OCI-LY3 (cell line): Measurements from ENCODE around the gene KCNC4.

Experiments used
- EZH2phosphoT487 ChIP-seq: fragments of 200-600 bp; shearing (Covaris generic); IDR thresholded peaks from 2 replicates; pipeline ENCODE4 v1.6.1; 2018; ENCODE audit warnings: antibody characterized with exemption, mixed run types, low read depth
- TF ChIP-seq, protein P1 (sequence below): fragments of 200-600, 300-600 bp; sonication (generic); IDR thresholded peaks from 2 replicates; pipeline ENCODE4 v1.5.1; 2014; ENCODE audit warnings: antibody characterized with exemption, low read length, low read depth

GRCh38 chr1:110177775-110178174 lies 32.3 kb upstream of the KCNC4 start:
- TF ChIP-seq, protein P1, sequence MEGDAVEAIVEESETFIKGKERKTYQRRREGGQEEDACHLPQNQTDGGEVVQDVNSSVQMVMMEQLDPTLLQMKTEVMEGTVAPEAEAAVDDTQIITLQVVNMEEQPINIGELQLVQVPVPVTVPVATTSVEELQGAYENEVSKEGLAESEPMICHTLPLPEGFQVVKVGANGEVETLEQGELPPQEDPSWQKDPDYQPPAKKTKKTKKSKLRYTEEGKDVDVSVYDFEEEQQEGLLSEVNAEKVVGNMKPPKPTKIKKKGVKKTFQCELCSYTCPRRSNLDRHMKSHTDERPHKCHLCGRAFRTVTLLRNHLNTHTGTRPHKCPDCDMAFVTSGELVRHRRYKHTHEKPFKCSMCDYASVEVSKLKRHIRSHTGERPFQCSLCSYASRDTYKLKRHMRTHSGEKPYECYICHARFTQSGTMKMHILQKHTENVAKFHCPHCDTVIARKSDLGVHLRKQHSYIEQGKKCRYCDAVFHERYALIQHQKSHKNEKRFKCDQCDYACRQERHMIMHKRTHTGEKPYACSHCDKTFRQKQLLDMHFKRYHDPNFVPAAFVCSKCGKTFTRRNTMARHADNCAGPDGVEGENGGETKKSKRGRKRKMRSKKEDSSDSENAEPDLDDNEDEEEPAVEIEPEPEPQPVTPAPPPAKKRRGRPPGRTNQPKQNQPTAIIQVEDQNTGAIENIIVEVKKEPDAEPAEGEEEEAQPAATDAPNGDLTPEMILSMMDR, result no peak
- TF ChIP-seq EZH2phosphoT487, result no peak
